KMS-11 (cell line): ENCODE data around the gene GATC.

Source experiments
- H2AFZ ChIP-seq: fragments of 200-600 bp; sonication (generic); 2 replicates; pipeline ENCODE4 v1.6.1; 2016; ENCODE audit warnings: antibody characterized with exemption, mixed run types, low read depth
- H3K27ac ChIP-seq: fragments of 200-600 bp; sonication (generic); 2 replicates; pipeline ENCODE4 v1.6.1; 2016; ENCODE audit warnings: mild to moderate bottlenecking, mixed run types
- H3K27me3 ChIP-seq: fragments of 200-600 bp; sonication (generic); 2 replicates; pipeline ENCODE4 v1.6.1; 2017; ENCODE audit warnings: mild to moderate bottlenecking, low read depth, mixed run types, moderate library complexity; ENCODE audit not compliant: insufficient read depth
- H3K36me3 ChIP-seq: fragments of 200-600 bp; sonication (generic); 2 replicates; pipeline ENCODE4 v1.6.1; 2017; ENCODE audit warnings: mild to moderate bottlenecking, mixed run types; ENCODE audit not compliant: insufficient read depth
- H3K4me1 ChIP-seq: fragments of 200-600 bp; sonication (generic); 2 replicates; pipeline ENCODE4 v1.6.1; 2016; ENCODE audit warnings: mild to moderate bottlenecking, low read depth, mixed run types; ENCODE audit not compliant: poor library complexity, severe bottlenecking
- H3K4me2 ChIP-seq: fragments of 200-600 bp; sonication (generic); 2 replicates; pipeline ENCODE4 v1.7.0; 2016; ENCODE audit warnings: mild to moderate bottlenecking, mixed run types
- H3K4me3 ChIP-seq: fragments of 200-600 bp; sonication (generic); IDR thresholded peaks from 2 replicates; pipeline ENCODE4 v1.6.1; 2017; ENCODE audit warnings: low read depth, low read length, mixed read lengths; ENCODE audit not compliant: insufficient read depth
- H3K79me2 ChIP-seq: fragments of 200-600 bp; sonication (generic); 2 replicates; pipeline ENCODE4 v1.6.1; 2016; ENCODE audit warnings: low read depth, mixed run types; ENCODE audit not compliant: insufficient read depth
- H3K9ac ChIP-seq: fragments of 200-600 bp; sonication (generic); 2 replicates; pipeline ENCODE4 v1.6.1; 2016; ENCODE audit warnings: mild to moderate bottlenecking, mixed run types
- H4K20me1 ChIP-seq: fragments of 200-600 bp; sonication (generic); 2 replicates; pipeline ENCODE4 v1.6.1; 2016; ENCODE audit warnings: mild to moderate bottlenecking, mixed run types; ENCODE audit not compliant: insufficient read depth
- TF ChIP-seq, protein P1 (sequence below): fragments of 200-600 bp; sonication (generic); conservative IDR thresholded peaks from 2 replicates; pipeline ENCODE4 v1.6.1; 2017; ENCODE audit warnings: low read depth, mild to moderate bottlenecking, antibody characterized with exemption, low read length, moderate library complexity, mixed read lengths

The GATC gene

DNA sequence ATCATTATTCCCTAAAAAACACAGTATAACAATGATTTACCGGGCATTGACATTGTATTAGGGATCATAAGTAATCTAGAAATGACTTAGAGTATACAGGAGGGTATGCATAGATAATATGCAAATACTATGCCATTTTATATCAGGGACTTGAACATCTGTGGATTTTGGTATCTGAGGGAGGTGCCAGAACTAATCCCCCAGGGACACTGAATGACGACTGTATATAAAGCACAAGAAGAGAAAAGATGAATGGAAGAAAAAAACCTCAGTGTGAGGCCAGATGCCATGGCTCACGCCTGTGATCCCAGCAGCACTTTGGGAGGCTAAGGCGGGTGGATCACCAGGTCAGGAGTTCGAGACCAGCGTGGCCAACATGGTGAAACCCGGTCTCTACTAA is 33.8 kb upstream of the GATC start:
- Histone ChIP-seq H4K20me1 (no peaks in the 10 kb centered on the region), H3K79me2 (no peaks in the 10 kb centered on the region), H3K27ac (no peak overlapping the region), H2AFZ (no peak overlapping the region), H3K4me3 (no peak overlapping the region), H3K4me1 (no peaks in the 10 kb centered on the region), H3K36me3 (no peaks in the 10 kb centered on the region), H3K27me3 (no peaks in the 10 kb centered on the region), H3K9ac (no peak overlapping the region), H3K4me2 (no peak overlapping the region)
- TF ChIP-seq, protein P1, sequence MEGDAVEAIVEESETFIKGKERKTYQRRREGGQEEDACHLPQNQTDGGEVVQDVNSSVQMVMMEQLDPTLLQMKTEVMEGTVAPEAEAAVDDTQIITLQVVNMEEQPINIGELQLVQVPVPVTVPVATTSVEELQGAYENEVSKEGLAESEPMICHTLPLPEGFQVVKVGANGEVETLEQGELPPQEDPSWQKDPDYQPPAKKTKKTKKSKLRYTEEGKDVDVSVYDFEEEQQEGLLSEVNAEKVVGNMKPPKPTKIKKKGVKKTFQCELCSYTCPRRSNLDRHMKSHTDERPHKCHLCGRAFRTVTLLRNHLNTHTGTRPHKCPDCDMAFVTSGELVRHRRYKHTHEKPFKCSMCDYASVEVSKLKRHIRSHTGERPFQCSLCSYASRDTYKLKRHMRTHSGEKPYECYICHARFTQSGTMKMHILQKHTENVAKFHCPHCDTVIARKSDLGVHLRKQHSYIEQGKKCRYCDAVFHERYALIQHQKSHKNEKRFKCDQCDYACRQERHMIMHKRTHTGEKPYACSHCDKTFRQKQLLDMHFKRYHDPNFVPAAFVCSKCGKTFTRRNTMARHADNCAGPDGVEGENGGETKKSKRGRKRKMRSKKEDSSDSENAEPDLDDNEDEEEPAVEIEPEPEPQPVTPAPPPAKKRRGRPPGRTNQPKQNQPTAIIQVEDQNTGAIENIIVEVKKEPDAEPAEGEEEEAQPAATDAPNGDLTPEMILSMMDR = no peak

DNA sequence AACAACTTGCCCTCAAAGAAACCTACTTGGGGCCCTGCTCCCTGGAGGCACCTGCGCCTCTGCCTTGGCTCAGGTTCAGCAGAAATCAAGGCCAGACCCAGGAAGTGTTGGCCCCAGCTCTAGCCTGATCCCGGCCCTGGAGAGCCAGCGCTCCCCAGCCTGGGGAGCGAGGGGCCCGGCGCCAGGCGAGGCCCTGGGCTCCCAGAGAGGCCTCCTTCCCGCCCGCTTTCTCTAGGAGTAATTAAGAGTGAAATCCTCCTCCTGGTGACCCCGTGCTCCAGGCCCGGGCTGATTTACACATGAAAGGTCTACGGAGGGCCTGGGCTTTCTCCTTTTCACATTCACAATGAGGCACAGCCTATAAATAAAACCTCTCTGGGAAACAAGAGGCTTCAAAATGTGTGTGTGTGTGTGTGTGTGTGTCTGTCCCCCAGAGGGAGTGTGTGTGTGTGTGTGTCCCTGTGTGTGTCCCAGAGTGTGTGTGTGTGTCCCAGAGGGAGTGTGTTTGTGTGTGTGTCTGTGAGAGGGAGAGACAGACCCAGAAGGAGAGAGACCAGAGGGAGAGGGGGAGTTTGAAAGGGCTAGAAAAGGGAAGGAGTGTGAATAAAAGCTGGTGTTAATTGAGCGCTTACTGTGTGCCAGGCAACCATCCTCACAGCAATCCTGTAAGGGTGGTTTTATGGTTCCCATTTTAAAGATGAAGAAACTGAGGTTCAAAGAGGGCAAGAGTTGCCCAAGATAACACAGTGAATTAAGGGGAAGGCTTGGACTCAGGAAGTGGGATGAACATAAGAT is 32.1 kb upstream of the GATC start:
- H3K4me1 ChIP-seq = no peaks in the 10 kb centered on the region
- no peaks in the 10 kb centered on the region for H3K27me3 ChIP-seq
- H2AFZ ChIP-seq = no peak overlapping the region
- H3K36me3 ChIP-seq = no peaks in the 10 kb centered on the region
- H3K27ac ChIP-seq = no peak overlapping the region
- H3K4me2 ChIP-seq = no peak overlapping the region
- TF ChIP-seq, protein P1 = no peak
- H3K9ac ChIP-seq = no peak overlapping the region
- H4K20me1 ChIP-seq = no peaks in the 10 kb centered on the region
- no peaks in the 10 kb centered on the region for H3K79me2 ChIP-seq
- H3K4me3 ChIP-seq = no peak overlapping the region

DNA sequence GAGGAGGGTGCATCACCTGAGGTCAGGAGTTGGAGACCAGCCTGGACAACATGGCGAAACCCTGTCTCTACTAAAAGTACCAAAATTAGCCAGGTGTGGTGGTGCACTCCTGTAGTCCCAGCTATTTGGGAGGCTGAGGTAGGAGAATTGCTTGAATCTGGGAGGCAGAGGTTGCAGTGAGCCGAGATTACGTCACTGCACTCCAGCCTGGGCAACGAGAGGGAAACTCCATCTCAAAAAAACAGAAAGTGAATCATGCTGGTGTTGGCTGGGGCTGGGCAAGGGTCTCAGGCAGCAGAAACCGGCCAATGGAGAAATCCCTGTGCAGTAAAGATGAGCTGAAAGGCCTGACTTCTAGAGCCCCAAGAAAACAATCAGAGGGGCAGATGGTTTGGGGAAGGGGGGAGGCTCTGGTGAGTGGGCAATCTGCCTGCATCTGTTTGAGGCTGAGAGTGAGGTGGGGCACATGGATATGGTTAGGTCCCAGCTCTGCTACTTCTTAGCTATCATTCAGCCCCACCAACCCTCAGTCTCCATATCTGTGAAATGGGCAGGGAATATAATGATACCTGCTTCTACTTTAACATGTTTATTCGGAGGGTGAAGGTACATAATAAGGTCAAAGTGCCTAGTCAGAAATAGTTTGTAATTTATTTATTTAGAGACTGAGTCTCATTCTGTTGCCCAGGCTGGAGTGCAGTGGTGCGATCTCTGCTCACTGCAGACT is 29.6 kb upstream of the GATC start:
- Histone ChIP-seq H3K4me1 (no peaks in the 10 kb centered on the region), H3K4me3 (no peak overlapping the region), H3K79me2 (no peaks in the 10 kb centered on the region), H3K27me3 (no peaks in the 10 kb centered on the region), H3K9ac (no peak overlapping the region), H3K4me2 (no peak overlapping the region), H4K20me1 (no peaks in the 10 kb centered on the region), H2AFZ (no peak overlapping the region), H3K36me3 (no peaks in the 10 kb centered on the region), H3K27ac (no peak overlapping the region)
- TF ChIP-seq, protein P1 = no peak

DNA sequence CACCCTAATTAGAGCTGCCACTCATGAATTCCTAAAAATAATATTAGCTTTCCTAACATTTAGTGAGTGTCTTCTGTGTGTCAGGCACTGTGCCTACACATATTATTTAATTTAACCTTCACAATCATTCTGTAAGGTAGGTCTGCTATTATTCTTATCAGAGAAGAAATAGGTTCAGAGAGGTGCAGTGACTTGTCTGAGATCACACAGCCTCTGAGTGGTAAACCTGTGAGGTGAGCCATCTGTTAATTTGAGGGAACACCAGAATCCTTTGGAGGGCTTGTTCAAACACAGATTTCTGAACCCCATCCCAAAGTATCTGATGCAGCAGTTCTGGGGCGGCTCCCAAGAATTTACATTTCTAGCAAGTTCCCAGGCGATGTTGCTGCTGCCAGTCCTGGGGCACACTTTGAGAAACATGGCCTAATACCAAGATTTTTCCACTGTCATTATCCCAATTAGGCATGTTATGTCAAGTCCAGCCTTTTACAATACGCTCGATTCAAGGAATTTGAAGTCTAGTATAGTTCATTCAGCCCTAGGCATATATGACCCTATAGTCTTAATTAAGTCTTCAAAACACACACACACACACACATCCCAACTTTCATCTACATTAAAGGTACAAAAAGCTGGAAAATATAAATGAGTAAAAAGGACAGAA is 28.2 kb upstream of the GATC start:
- no peak overlapping the region for H2AFZ ChIP-seq
- TF ChIP-seq, protein P1 = no peak
- H3K4me2 ChIP-seq = no peak overlapping the region
- no peak overlapping the region for H3K9ac ChIP-seq
- no peak overlapping the region for H3K4me3 ChIP-seq
- H3K27ac ChIP-seq = no peak overlapping the region
- no peaks in the 10 kb centered on the region for H3K27me3 ChIP-seq
- H3K4me1 ChIP-seq = no peaks in the 10 kb centered on the region
- no peaks in the 10 kb centered on the region for H4K20me1 ChIP-seq
- no peaks in the 10 kb centered on the region for H3K36me3 ChIP-seq
- no peaks in the 10 kb centered on the region for H3K79me2 ChIP-seq
